SK-N-MC (cell line): ENCODE data around the gene CT47C1.

Source experiments
- EZH2 ChIP-seq: fragments of 200-600 bp; sonication (generic); IDR thresholded peaks from one replicate; pipeline ENCODE4 v1.6.1; 2017; ENCODE audit warnings: antibody characterized with exemption
- POLR2AphosphoS5 ChIP-seq: IDR thresholded peaks from 2 replicates; pipeline ENCODE4 v1.6.1; 2012; ENCODE audit warnings: mild to moderate bottlenecking, low read depth, low read length, borderline replicate concordance

- no peak for TF ChIP-seq EZH2
- no peak for TF ChIP-seq POLR2AphosphoS5
Observed at GRCh38 chrX:119089619-119090018, 16.8 kb downstream of the CT47C1 start.
